SJSA1 (cell line): ENCODE results near the gene CMSS1. TPM values are rescaled to one million over a fixed set of nuclear protein-coding genes. Genes with fewer than 3 reads are reported as not detected.

ENCODE experiments used
- DNase-seq, 2 experiments: peaks; one replicate each; pipeline ENCODE4 v3.0.0-alpha.2; 2015 to 2020; ENCODE audit warnings: low spot score in 2 of 2, low read depth in 1 of 2
- H3K27ac ChIP-seq: fragments of 250-450 bp; sonication (Bioruptor Pico); 2 replicates; pipeline ENCODE4 v1.5.1; 2020; ENCODE audit warnings: mild to moderate bottlenecking, moderate library complexity
- H3K27me3 ChIP-seq: fragments of 250-450 bp; sonication (Bioruptor Pico); replicated peaks from 2 replicates; pipeline ENCODE4 v1.5.1; 2020; ENCODE audit warnings: mild to moderate bottlenecking, moderate library complexity
- H3K36me3 ChIP-seq: fragments of 250-450 bp; sonication (Bioruptor Pico); 2 replicates; pipeline ENCODE4 v1.5.1; 2020; ENCODE audit warnings: mild to moderate bottlenecking
- H3K4me1 ChIP-seq: fragments of 250-450 bp; sonication (Bioruptor Pico); replicated peaks from 2 replicates; pipeline ENCODE4 v1.6.1; 2021; ENCODE audit warnings: mild to moderate bottlenecking
- H3K4me3 ChIP-seq: fragments of 250-450 bp; sonication (Bioruptor Pico); 2 replicates; pipeline ENCODE4 v1.5.1; 2020; ENCODE audit warnings: mild to moderate bottlenecking
- H3K9me3 ChIP-seq: fragments of 250-450 bp; sonication (Bioruptor Pico); replicated peaks from 2 replicates; pipeline ENCODE4 v1.5.1; 2020; ENCODE audit warnings: mild to moderate bottlenecking
- total RNA-seq: library from RNA; depleted of rRNA; stranded (reverse); fragments of >200 nt; shearing (Covaris generic); gene quantifications from 2 replicates; pipeline ENCODE4 v1.2.3, GENCODE V29; 2014

Gene CMSS1
- total RNA-seq, 1 experiment from 2014 or later = 29.5 TPM

GRCh38 chr3:100018806-100019205, 201.1 kb downstream of the CMSS1 start:
- H3K4me3 ChIP-seq = no peak overlapping the region

DNA sequence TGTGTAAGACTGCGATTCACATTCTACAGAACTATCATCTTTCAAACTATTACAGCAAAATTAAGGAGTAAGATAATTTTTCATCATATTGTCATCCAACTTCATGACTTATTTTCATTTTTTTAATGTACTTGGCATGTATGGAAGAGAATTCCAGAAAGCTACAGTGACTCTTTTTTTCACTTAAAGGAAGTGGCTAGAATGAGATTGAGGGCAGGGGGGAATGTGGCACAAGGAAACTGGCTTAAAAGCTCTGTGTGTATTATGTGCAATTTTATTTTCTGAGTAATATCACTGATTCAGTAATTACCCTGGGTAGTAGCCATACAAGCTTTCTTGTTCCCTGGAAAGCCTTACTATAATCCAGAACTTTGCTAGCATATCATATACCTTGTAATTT, 202.1 kb downstream of the CMSS1 start:
- no peak for DNase-seq
- H3K27ac ChIP-seq = no peak overlapping the region
- H3K36me3 ChIP-seq = no peaks in the 10 kb centered on the region
- no peaks in the 10 kb centered on the region for H3K9me3 ChIP-seq
- H3K27me3 ChIP-seq = no peaks in the 10 kb centered on the region
- H3K4me1 ChIP-seq = peaks cover 26% of the 10 kb centered on the region
- H3K4me3 ChIP-seq = no peak overlapping the region

More at GRCh38 chr3:100018806-100019205, 201.1 kb downstream of the CMSS1 start:
- Histone ChIP-seq H3K36me3 (no peaks in the 10 kb centered on the region), H3K9me3 (no peaks in the 10 kb centered on the region), H3K27ac (no peak overlapping the region), H3K4me1 (peaks cover 17% of the 10 kb centered on the region), H3K27me3 (no peaks in the 10 kb centered on the region)
- DNase-seq = no peak

- Histone ChIP-seq H3K36me3 (no peaks in the 10 kb centered on the region), H3K9me3 (no peaks in the 10 kb centered on the region), H3K4me1 (peaks cover 33% of the 10 kb centered on the region), H3K4me3 (no peak overlapping the region), H3K27me3 (no peaks in the 10 kb centered on the region), H3K27ac (no peak overlapping the region)
- DNase-seq = no peak
Measured at GRCh38 chr3:100020876-100021644, 203.4 kb downstream of the CMSS1 start.

DNA sequence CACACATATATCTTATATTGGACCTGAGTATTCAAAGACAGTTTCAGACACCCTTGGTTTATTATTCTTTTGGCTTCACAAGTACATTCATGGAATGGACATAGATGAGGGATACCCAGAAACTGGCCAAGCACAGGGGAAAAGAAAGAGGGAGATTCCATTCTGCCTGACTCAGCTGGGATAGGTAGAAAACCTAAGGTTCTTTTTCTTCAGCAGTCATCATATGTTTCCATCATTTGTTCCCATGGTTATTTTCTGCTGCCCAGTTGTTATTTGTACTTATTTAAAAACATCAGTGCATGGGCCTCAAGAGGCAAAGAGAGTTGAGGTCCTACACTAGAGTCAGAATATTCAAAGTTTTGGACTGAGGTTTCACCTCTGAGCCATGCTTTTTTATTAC, 204.8 kb downstream of the CMSS1 start:
- peaks cover 33% of the 10 kb centered on the region for H3K4me1 ChIP-seq
- H3K27ac ChIP-seq = peak overlapping the region; percentile 82
- no peaks in the 10 kb centered on the region for H3K9me3 ChIP-seq
- no peak for DNase-seq
- H3K4me3 ChIP-seq = no peak overlapping the region
- H3K36me3 ChIP-seq = no peaks in the 10 kb centered on the region
- no peaks in the 10 kb centered on the region for H3K27me3 ChIP-seq

DNA sequence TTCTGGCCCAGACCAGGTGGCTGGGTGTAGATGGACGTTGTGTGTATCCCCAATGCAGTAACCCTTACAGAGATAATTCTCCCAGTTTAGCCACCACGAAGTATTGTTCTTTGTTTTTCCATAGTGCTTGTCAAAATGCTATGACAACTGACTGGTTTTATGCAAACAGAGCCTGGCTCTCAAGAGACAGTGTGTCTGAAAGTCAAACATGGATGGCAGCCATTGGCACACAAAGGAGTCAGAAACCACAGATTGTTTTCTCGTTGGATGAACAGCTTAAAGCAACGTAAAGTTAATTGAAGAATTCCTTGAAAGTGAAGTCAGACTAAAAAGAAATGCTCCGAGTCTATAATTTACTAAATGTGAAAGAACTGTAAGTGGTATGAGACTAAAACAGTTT, 205.5 kb downstream of the CMSS1 start:
- H3K4me3 ChIP-seq = no peak overlapping the region
- peak overlapping the region; percentile 82 for H3K27ac ChIP-seq
- no peaks in the 10 kb centered on the region for H3K27me3 ChIP-seq
- DNase-seq = peak; percentile 75 to 77
- no peaks in the 10 kb centered on the region for H3K9me3 ChIP-seq
- H3K36me3 ChIP-seq = no peaks in the 10 kb centered on the region
- peaks cover 33% of the 10 kb centered on the region for H3K4me1 ChIP-seq

DNA sequence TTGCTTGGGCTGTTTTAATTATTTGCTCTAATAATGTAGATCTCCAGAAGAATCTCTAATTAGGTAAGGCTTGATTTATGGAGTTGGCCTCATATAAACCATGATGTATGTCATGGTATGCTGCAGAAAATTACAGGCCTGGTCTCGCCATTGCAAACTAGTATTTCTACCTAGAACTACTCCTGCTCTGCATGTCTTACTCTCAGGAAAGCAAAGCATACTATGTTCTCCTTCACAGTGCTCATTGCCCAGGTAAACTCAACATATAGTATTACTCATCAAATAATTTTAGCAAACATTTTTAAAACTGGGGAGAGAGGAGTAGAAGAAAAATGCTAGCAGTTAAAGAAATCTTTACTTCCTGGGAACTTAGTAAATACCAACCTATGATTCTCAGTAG, 205.9 kb downstream of the CMSS1 start:
- Histone ChIP-seq H3K27me3 (no peaks in the 10 kb centered on the region), H3K4me1 (peaks cover 33% of the 10 kb centered on the region), H3K9me3 (no peaks in the 10 kb centered on the region), H3K27ac (peak overlapping the region; percentile 82), H3K4me3 (no peak overlapping the region), H3K36me3 (no peaks in the 10 kb centered on the region)
- no peak for DNase-seq

DNA sequence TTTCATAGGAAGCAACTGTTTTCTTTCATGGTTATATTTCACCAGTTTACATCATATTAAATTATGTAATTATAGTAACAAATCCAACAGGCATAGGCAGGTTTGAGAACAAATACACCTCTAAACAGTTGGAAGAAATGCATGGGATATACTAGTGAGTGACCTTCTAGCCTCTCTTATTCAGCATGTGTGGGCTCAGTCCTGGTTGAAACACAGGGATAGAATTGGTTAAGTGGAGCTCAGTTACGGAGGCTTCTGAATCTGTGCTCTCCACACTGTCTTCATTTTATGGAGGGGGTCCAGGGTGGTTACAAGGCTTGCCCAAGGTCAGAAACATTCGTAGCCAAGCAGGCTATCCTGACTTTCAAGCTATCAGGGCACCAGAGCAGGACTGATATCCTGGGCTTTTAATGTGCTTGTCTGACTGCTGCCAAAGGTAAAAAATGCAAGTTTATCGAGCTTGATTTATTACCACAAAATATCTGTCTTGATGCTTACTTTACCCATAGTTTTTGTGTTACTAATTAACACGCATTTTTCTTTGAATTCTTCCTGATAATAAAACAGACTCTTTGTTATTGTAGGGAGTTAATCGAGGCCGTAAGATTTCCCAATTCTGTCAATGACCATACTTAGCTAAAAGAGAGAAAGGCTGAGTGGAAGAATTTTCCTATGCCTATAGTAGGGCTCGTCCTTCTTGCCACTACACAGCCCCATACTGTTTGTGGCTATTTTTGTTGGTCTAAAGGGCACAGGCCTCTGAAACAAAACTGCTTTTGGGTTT, 207.1 kb downstream of the CMSS1 start:
- H3K27ac ChIP-seq = peak overlapping the region; percentile 82
- H3K4me3 ChIP-seq = no peak overlapping the region
- peak in 1 of 2 experiments; percentile 14 for DNase-seq
- H3K9me3 ChIP-seq = no peaks in the 10 kb centered on the region
- H3K27me3 ChIP-seq = no peaks in the 10 kb centered on the region
- no peaks in the 10 kb centered on the region for H3K36me3 ChIP-seq
- peaks cover 33% of the 10 kb centered on the region for H3K4me1 ChIP-seq

- DNase-seq = no peak
- Histone ChIP-seq H3K27me3 (no peaks in the 10 kb centered on the region), H3K9me3 (no peaks in the 10 kb centered on the region)
Measured at GRCh38 chr3:100027321-100027720, 209.7 kb downstream of the CMSS1 start.

DNA sequence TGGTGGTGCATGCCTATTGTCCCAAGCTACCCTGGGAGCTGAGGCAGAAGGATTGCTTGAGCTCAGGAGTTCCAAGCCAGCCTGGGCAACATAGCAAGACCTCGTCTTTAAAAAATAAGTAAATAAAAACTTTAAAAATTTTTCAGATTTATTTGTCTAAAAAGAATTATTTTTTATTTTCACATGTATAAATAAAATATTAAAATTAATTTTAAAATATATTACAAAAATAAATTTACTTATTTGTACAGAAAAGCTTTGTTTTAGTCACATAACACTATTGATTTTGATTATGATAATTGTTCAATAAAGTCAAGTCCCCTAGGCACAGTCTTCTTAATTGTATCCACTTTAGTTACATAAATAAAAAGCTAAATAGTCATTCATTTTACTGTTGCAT, 211.4 kb downstream of the CMSS1 start:
- Histone ChIP-seq H3K4me1 (peaks cover 37% of the 10 kb centered on the region), H3K4me3 (no peak overlapping the region), H3K27ac (no peak overlapping the region), H3K27me3 (no peaks in the 10 kb centered on the region), H3K9me3 (no peaks in the 10 kb centered on the region), H3K36me3 (no peaks in the 10 kb centered on the region)
- DNase-seq = no peak

More at GRCh38 chr3:100027321-100027720, 209.7 kb downstream of the CMSS1 start:
- Histone ChIP-seq H3K27ac (no peak overlapping the region), H3K36me3 (no peaks in the 10 kb centered on the region), H3K4me1 (peaks cover 37% of the 10 kb centered on the region), H3K4me3 (no peak overlapping the region)

- no peak overlapping the region for H3K4me3 ChIP-seq
- no peaks in the 10 kb centered on the region for H3K36me3 ChIP-seq
- no peak for DNase-seq
- no peak overlapping the region for H3K27ac ChIP-seq
- H3K4me1 ChIP-seq = peaks cover 37% of the 10 kb centered on the region
- no peaks in the 10 kb centered on the region for H3K27me3 ChIP-seq
- H3K9me3 ChIP-seq = no peaks in the 10 kb centered on the region
Measured at GRCh38 chr3:100029689-100030088, 212.0 kb downstream of the CMSS1 start.

DNA sequence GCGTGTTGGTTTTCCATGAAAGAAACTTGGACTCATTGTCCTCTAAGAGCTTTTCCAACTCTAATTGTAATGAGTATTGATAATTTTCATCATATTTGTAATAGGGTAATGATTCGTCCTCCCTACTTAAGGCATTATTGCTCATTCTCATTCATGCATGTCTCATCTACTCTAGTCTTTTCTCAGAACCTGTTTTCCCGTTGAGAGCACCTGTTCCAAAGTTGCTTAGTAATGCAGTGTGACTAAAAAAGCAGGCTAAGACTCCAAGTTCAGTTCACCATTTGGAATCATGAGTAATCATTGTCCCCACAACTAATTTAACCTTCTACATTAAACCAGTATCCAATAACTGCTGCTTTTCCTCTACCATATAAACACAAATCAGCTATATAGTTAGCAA, 212.7 kb downstream of the CMSS1 start:
- Histone ChIP-seq H3K4me1 (peaks cover 34% of the 10 kb centered on the region), H3K27me3 (no peaks in the 10 kb centered on the region), H3K9me3 (no peaks in the 10 kb centered on the region), H3K4me3 (no peak overlapping the region), H3K36me3 (no peaks in the 10 kb centered on the region), H3K27ac (no peak overlapping the region)
- DNase-seq = no peak

DNA sequence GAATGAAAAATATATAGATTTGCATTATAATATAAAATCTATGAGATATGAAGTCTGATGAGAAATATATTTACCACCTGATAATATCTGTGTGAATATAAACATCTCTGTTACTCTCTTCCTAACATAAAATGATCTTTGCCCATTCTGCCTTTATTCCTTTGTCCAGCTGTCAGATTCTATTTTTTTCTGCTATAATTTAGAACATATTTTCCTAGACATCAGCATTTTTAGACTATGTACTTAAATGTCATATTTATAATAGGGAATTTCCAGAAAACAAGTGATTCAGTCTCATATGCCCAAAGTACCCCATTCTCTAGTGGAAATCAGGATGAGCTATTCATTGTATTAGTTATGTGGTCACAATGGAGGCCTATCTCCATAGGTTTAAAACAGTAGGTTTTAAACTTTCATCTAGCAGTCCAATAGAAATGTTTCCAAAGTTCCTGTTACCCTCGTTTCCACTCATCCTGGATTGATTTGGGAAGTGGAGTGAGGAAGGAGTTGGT, 213.3 kb downstream of the CMSS1 start:
- no peak overlapping the region for H3K4me3 ChIP-seq

DNA sequence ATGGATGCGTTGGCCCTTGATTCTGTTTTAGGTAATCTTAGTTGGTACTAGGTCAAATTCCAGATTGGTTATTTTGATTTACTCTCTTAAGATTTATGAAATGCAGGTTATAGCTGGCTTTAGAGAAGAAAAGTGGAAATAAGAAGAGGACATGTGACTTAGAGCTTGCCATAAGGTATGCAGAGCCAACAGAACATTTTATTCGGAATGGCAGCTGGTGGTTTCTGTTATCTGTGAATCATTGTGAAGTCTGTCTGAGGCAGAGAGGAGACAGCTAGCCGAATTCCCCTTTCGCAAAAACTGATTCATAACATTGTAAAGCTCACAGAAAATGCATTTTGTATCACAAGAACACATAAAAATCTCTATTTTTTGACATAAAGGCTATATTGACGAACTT, 214.6 kb downstream of the CMSS1 start:
- 0 out of 2 replicates have a peak overlapping the region, but pooled peaks have one; percentile 3 for H3K27ac ChIP-seq
- H3K27me3 ChIP-seq = no peaks in the 10 kb centered on the region
- peak in 1 of 2 experiments; percentile 31 for DNase-seq
- no peaks in the 10 kb centered on the region for H3K36me3 ChIP-seq
- H3K4me1 ChIP-seq = peaks cover 33% of the 10 kb centered on the region
- no peak overlapping the region for H3K4me3 ChIP-seq
- no peaks in the 10 kb centered on the region for H3K9me3 ChIP-seq

More for the DNA sequence above, 213.3 kb downstream of the CMSS1 start:
- peaks cover 33% of the 10 kb centered on the region for H3K4me1 ChIP-seq
- no peak for DNase-seq
- no peaks in the 10 kb centered on the region for H3K9me3 ChIP-seq
- no peaks in the 10 kb centered on the region for H3K36me3 ChIP-seq
- H3K27ac ChIP-seq = no peak overlapping the region
- H3K27me3 ChIP-seq = no peaks in the 10 kb centered on the region

DNA sequence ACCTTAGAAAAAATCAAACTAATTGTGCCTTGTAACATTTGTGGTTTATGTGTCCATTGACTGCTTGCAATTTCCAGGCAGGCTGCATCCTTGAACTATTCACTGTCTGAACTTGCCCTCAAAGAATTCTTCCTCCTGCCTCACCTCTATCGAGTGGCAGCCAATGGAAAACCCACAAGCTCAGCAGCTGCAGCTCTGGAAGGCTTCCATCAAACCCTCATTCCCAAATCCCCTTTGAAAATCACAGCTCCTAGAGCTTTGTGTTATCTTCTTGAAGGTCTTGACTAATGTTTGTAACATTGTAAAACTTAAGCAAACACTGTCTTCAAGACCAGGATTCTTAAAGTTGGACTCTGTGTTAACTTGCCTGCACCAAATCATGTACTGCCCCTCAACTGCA, 215.5 kb downstream of the CMSS1 start:
- no peaks in the 10 kb centered on the region for H3K27me3 ChIP-seq
- H3K9me3 ChIP-seq = no peaks in the 10 kb centered on the region
- DNase-seq = peak in 1 of 2 experiments; percentile 26
- H3K27ac ChIP-seq = peak overlapping the region; percentile 32
- H3K36me3 ChIP-seq = no peaks in the 10 kb centered on the region
- H3K4me3 ChIP-seq = no peak overlapping the region
- H3K4me1 ChIP-seq = peaks cover 33% of the 10 kb centered on the region
